ENCODE results near the gene PRADC1. TPM values are rescaled to one million over a fixed set of nuclear protein-coding genes. Genes with fewer than 3 reads are reported as not detected.

The PRADC1 gene
- total RNA-seq, 1 experiment from 2014 or later = 8.6 TPM

- Histone ChIP-seq H3K36me3 (ENCODE audit: control insufficient read depth in 1 of 2, insufficient read depth in 2 of 2, low read length in 2 of 2) (peaks cover 26 to 39% of the 10 kb centered on the region in 2 experiments), H3K9ac (ENCODE audit: low read length) (peak overlapping the region; percentile 95), H3K4me3 (replicated peaks in 1 of 2; ENCODE audit: low read depth in 1 of 2, low read length in 2 of 2) (peak overlapping the region; percentile 90 to 93), H3K27me3 (ENCODE audit: insufficient read depth, low read length) (no peaks in the 10 kb centered on the region), H3K4me2 (ENCODE audit: low read length) (peak overlapping the region; percentile 87), H3K27ac (ENCODE audit: low read depth, low read length) (peak overlapping the region; percentile 88), H3K9me2 (ENCODE audit: insufficient read depth) (no peaks in the 10 kb centered on the region), H4K20me1 (ENCODE audit: insufficient read depth) (peaks cover 26% of the 10 kb centered on the region; the same call in 1 of the 2 replicates), H3K79me2 (ENCODE audit: insufficient read depth, low read length) (peaks cover 66% of the 10 kb centered on the region), H3K4me1 (ENCODE audit: control insufficient read depth in 1 of 2, insufficient read depth in 2 of 2, low read length in 2 of 2) (peaks cover 10 to 27% of the 10 kb centered on the region in 2 experiments; a peak in 3 of 4 replicates), H3K9me3 (ENCODE audit: control insufficient read depth in 1 of 2, insufficient read depth in 1 of 2, low read depth in 1 of 2, low read length in 2 of 2) (no peaks in the 10 kb centered on the region), H2AFZ (ENCODE audit: low read depth, low read length, poor library complexity, severe bottlenecking) (no peak overlapping the region)
- TF ChIP-seq POLR2AphosphoS5 (IDR thresholded peaks at IDR 0.05; ENCODE audit: low read depth, low read length) (no peak), POLR2A (IDR thresholded peaks at IDR 0.05; ENCODE audit: borderline replicate concordance, extremely low read depth, insufficient read depth, insufficient read length) (no peak), ZNF274 (IDR thresholded peaks at IDR 0.05; ENCODE audit: low read depth, low read length) (no peak), RAD21 (IDR thresholded peaks at IDR 0.05; ENCODE audit: low read depth) (no peak), ZFX (IDR thresholded peaks at IDR 0.05) (no peak), ATF3 (IDR thresholded peaks at IDR 0.05) (no peak), EGR1 (IDR thresholded peaks at IDR 0.05; ENCODE audit: low read depth) (no peak), CEBPB (IDR thresholded peaks at IDR 0.05; ENCODE audit: low read depth) (no peak), SIN3A (IDR thresholded peaks at IDR 0.05; ENCODE audit: low read depth) (no peak)
- BruUV-seq (replicated peaks) = no TSS peak
- no peak for ATAC-seq
- RAD21 ChIA-PET (ENCODE audit: low non-redundant PET in 1 of 2, low total read pairs in 2 of 2, uncharacterized antibody in 2 of 2, unreplicated experiment in 2 of 2) = no interaction called here
- CTCF ChIA-PET = no interaction called here
- DNase-seq (ENCODE audit: low read depth, low spot score) = no peak
- POLR2A ChIA-PET = no interaction called here
- intact Hi-C loops (cut with micrococcal nuclease) = loop anchor here (10.0 kb wide), 1 partner anchor 1219 kb away; the partner anchor contains the start of genes INO80B and WBP1
Measured at GRCh38 chr2:73235315-73236028, 2.4 kb upstream of the PRADC1 start.

Data from HCT116 (cell line).